ENCODE results near the gene PIP5K1C. TPM values are rescaled to one million over a fixed set of nuclear protein-coding genes. Genes with fewer than 3 reads are reported as not detected.
"Not testable (repeated sequence)": the region's sequence is repeated elsewhere in the genome, so short reads cannot be mapped to it uniquely, and the experiment has no call there.

The PIP5K1C gene
- total RNA-seq, 1 donor, result 8.4 TPM

- no peak overlapping the region for H3K4me3 ChIP-seq (ENCODE audit: low read length)
- no peaks in the 10 kb centered on the region for H3K27me3 ChIP-seq (ENCODE audit: insufficient read depth, low read length)
- no peaks in the 10 kb centered on the region for H3K4me1 ChIP-seq (ENCODE audit: insufficient read depth, low read length)
- no peaks in the 10 kb centered on the region for H3K9me3 ChIP-seq (ENCODE audit: low read depth, low read length)
These were observed 46.3 kb downstream of the PIP5K1C start for GRCh38 chr19:3653865-3654513.

- Histone ChIP-seq H3K4me3 (ENCODE audit: low read length) (no peak overlapping the region), H3K27me3 (ENCODE audit: insufficient read depth, low read length) (no peaks in the 10 kb centered on the region), H3K4me1 (ENCODE audit: insufficient read depth, low read length) (no peaks in the 10 kb centered on the region), H3K9me3 (ENCODE audit: low read depth, low read length) (no peaks in the 10 kb centered on the region)
These were observed 47.0 kb downstream of the PIP5K1C start for GRCh38 chr19:3653081-3653795.

- Histone ChIP-seq H3K27me3 (ENCODE audit: insufficient read depth, low read length) (no peaks in the 10 kb centered on the region), H3K4me1 (ENCODE audit: insufficient read depth, low read length) (no peaks in the 10 kb centered on the region), H3K9me3 (ENCODE audit: low read depth, low read length) (no peaks in the 10 kb centered on the region), H3K4me3 (ENCODE audit: low read length) (no peak overlapping the region)
These were observed 47.8 kb downstream of the PIP5K1C start for GRCh38 chr19:3652422-3652821.

GRCh38 chr19:3651684-3652083 is 48.6 kb downstream of the PIP5K1C start:
- no peaks in the 10 kb centered on the region for H3K4me1 ChIP-seq (ENCODE audit: insufficient read depth, low read length)
- H3K9me3 ChIP-seq (ENCODE audit: low read depth, low read length), result no peaks in the 10 kb centered on the region
- no peak overlapping the region for H3K4me3 ChIP-seq (ENCODE audit: low read length)
- H3K27me3 ChIP-seq (ENCODE audit: insufficient read depth, low read length), result no peaks in the 10 kb centered on the region

GRCh38 chr19:3649888-3650287 is 50.4 kb downstream of the PIP5K1C start:
- H3K27me3 ChIP-seq (ENCODE audit: insufficient read depth, low read length), result no peaks in the 10 kb centered on the region
- no peaks in the 10 kb centered on the region for H3K4me1 ChIP-seq (ENCODE audit: insufficient read depth, low read length)
- no peak overlapping the region for H3K4me3 ChIP-seq (ENCODE audit: low read length)
- no peaks in the 10 kb centered on the region for H3K9me3 ChIP-seq (ENCODE audit: low read depth, low read length)

- no peaks in the 10 kb centered on the region for H3K27me3 ChIP-seq (ENCODE audit: insufficient read depth, low read length)
- H3K4me3 ChIP-seq (ENCODE audit: low read length), result no peak overlapping the region
- H3K9me3 ChIP-seq (ENCODE audit: low read depth, low read length), result no peaks in the 10 kb centered on the region
- H3K4me1 ChIP-seq (ENCODE audit: insufficient read depth, low read length), result no peaks in the 10 kb centered on the region
These were observed 52.0 kb downstream of the PIP5K1C start for GRCh38 chr19:3648037-3648905.

GRCh38 chr19:3647102-3647501 is 53.2 kb downstream of the PIP5K1C start:
- not testable (repeated sequence) for H3K9me3 ChIP-seq (ENCODE audit: low read depth, low read length); H3K4me1 ChIP-seq (ENCODE audit: insufficient read depth, low read length); H3K4me3 ChIP-seq (ENCODE audit: low read length); H3K27me3 ChIP-seq (ENCODE audit: insufficient read depth, low read length)

- Histone ChIP-seq H3K4me1 (ENCODE audit: insufficient read depth, low read length) (no peaks in the 10 kb centered on the region), H3K9me3 (ENCODE audit: low read depth, low read length) (no peaks in the 10 kb centered on the region), H3K27me3 (ENCODE audit: insufficient read depth, low read length) (no peaks in the 10 kb centered on the region), H3K4me3 (ENCODE audit: low read length) (no peak overlapping the region)
These were observed 53.8 kb downstream of the PIP5K1C start for GRCh38 chr19:3646336-3647092.

- H3K27me3 ChIP-seq (ENCODE audit: insufficient read depth, low read length), result no peaks in the 10 kb centered on the region
- no peaks in the 10 kb centered on the region for H3K4me1 ChIP-seq (ENCODE audit: insufficient read depth, low read length)
- H3K4me3 ChIP-seq (ENCODE audit: low read length), result no peak overlapping the region
- no peaks in the 10 kb centered on the region for H3K9me3 ChIP-seq (ENCODE audit: low read depth, low read length)
These were observed 54.5 kb downstream of the PIP5K1C start for GRCh38 chr19:3645726-3646125.

- Histone ChIP-seq H3K9me3 (ENCODE audit: low read depth, low read length) (no peaks in the 10 kb centered on the region), H3K27me3 (ENCODE audit: insufficient read depth, low read length) (no peaks in the 10 kb centered on the region), H3K4me1 (ENCODE audit: insufficient read depth, low read length) (no peaks in the 10 kb centered on the region), H3K4me3 (ENCODE audit: low read length) (no peak overlapping the region)
These were observed 55.2 kb downstream of the PIP5K1C start for GRCh38 chr19:3645067-3645396.

- Histone ChIP-seq H3K27me3 (ENCODE audit: insufficient read depth, low read length) (no peaks in the 10 kb centered on the region), H3K9me3 (ENCODE audit: low read depth, low read length) (no peaks in the 10 kb centered on the region), H3K4me1 (ENCODE audit: insufficient read depth, low read length) (no peaks in the 10 kb centered on the region), H3K4me3 (ENCODE audit: low read length) (no peak overlapping the region)
These were observed 55.8 kb downstream of the PIP5K1C start for GRCh38 chr19:3644351-3645066.

GRCh38 chr19:3643674-3644313 is 56.5 kb downstream of the PIP5K1C start:
- H3K4me3 ChIP-seq (ENCODE audit: low read length), result no peak overlapping the region
- H3K4me1 ChIP-seq (ENCODE audit: insufficient read depth, low read length), result no peaks in the 10 kb centered on the region
- H3K27me3 ChIP-seq (ENCODE audit: insufficient read depth, low read length), result no peaks in the 10 kb centered on the region
- no peaks in the 10 kb centered on the region for H3K9me3 ChIP-seq (ENCODE audit: low read depth, low read length)

GRCh38 chr19:3642987-3643673 is 57.1 kb downstream of the PIP5K1C start:
- H3K9me3 ChIP-seq (ENCODE audit: low read depth, low read length), result no peaks in the 10 kb centered on the region
- no peaks in the 10 kb centered on the region for H3K27me3 ChIP-seq (ENCODE audit: insufficient read depth, low read length)
- no peak overlapping the region for H3K4me3 ChIP-seq (ENCODE audit: low read length)
- no peaks in the 10 kb centered on the region for H3K4me1 ChIP-seq (ENCODE audit: insufficient read depth, low read length)

Measured in mononuclear cell (primary cell).